ENCODE data around the gene SLC9C2.
"Not testable (repeated sequence)": the region's sequence is repeated elsewhere in the genome, so short reads cannot be mapped to it uniquely, and the experiment has no call there.

GRCh38 chr1:173474780-173475421, 128.0 kb downstream of the SLC9C2 start:
- not testable (repeated sequence) for TF ChIP-seq CTCF (IDR thresholded peaks at IDR 0.05 in 4 of 5, conservative IDR thresholded peaks at IDR 0.05 in 1 of 5); POLR2A (IDR thresholded peaks at IDR 0.05)
